ENCODE results near the gene TRIM62. TPM values are rescaled to one million over a fixed set of nuclear protein-coding genes. Genes with fewer than 3 reads are reported as not detected.
"Not testable (repeated sequence)": the region's sequence is repeated elsewhere in the genome, so short reads cannot be mapped to it uniquely, and the experiment has no call there.

The TRIM62 gene
- total RNA-seq, 1 experiment from 2014 or later, result 0.82 TPM

- not testable (repeated sequence) for DNase-seq, H3K4me3 ChIP-seq
Observed at GRCh38 chr1:33100119-33100415, 81.8 kb downstream of the TRIM62 start.

GRCh38 chr1:33099290-33100118, 82.3 kb downstream of the TRIM62 start:
- H3K4me3 ChIP-seq, result no peak overlapping the region

More at GRCh38 chr1:33100119-33100415, 81.8 kb downstream of the TRIM62 start:
- not testable (repeated sequence) for H3K36me3 ChIP-seq, H3K27me3 ChIP-seq, H3K9me3 ChIP-seq

GRCh38 chr1:33098371-33098770, 83.5 kb downstream of the TRIM62 start:
- no peaks in the 10 kb centered on the region for H3K36me3 ChIP-seq
- H3K4me3 ChIP-seq, result no peak overlapping the region
- no peaks in the 10 kb centered on the region for H3K27me3 ChIP-seq
- H3K9me3 ChIP-seq, result no peaks in the 10 kb centered on the region
- no peak for DNase-seq

More at GRCh38 chr1:33099290-33100118, 82.3 kb downstream of the TRIM62 start:
- Histone ChIP-seq H3K36me3 (no peaks in the 10 kb centered on the region), H3K27me3 (no peaks in the 10 kb centered on the region), H3K9me3 (no peaks in the 10 kb centered on the region)
- peak; percentile 99 for DNase-seq

- Histone ChIP-seq H3K36me3 (no peaks in the 10 kb centered on the region), H3K4me3 (no peak overlapping the region), H3K27me3 (no peaks in the 10 kb centered on the region), H3K9me3 (no peaks in the 10 kb centered on the region)
- DNase-seq, result no peak
Observed at GRCh38 chr1:33097762-33098161, 84.1 kb downstream of the TRIM62 start.

- Histone ChIP-seq H3K4me3 (no peak overlapping the region), H3K36me3 (no peaks in the 10 kb centered on the region), H3K27me3 (no peaks in the 10 kb centered on the region), H3K9me3 (no peaks in the 10 kb centered on the region)
- DNase-seq, result no peak
Observed at GRCh38 chr1:33097137-33097611, 84.7 kb downstream of the TRIM62 start.

- Histone ChIP-seq H3K27me3 (no peaks in the 10 kb centered on the region), H3K9me3 (no peaks in the 10 kb centered on the region), H3K4me3 (no peak overlapping the region), H3K36me3 (no peaks in the 10 kb centered on the region)
- no peak for DNase-seq
Observed at GRCh38 chr1:33096363-33097005, 85.4 kb downstream of the TRIM62 start.

Other genes with a start within 250 kb of the TRIM62 start
- 5.0 and 6.9 TPM in 2 replicates for gene RNF19B, start 217.2 kb downstream of the TRIM62 start, total RNA-seq (2014; rRNA removed; shearing (Covaris generic); ENCODE audit: low replicate concordance)
- 302 and 372 TPM in 2 replicates for gene AK2, start 145.2 kb downstream of the TRIM62 start, total RNA-seq (2014; rRNA removed; shearing (Covaris generic); ENCODE audit: low replicate concordance)
- gene AZIN2, start 100.9 kb downstream of the TRIM62 start, total RNA-seq (2014; rRNA removed; shearing (Covaris generic); ENCODE audit: low replicate concordance), result 2.3 and 3.6 TPM in 2 replicates
- 1.5 and 3.3 TPM in 2 replicates for gene ZNF362, start 74.4 kb upstream of the TRIM62 start, total RNA-seq (2014; rRNA removed; shearing (Covaris generic); ENCODE audit: low replicate concordance)
- not detected in 2 replicates for gene A3GALT2, start 139.1 kb upstream of the TRIM62 start, total RNA-seq (2014; rRNA removed; shearing (Covaris generic); ENCODE audit: low replicate concordance)
- 67.2 and 102 TPM in 2 replicates for gene PHC2, start 249.1 kb upstream of the TRIM62 start, total RNA-seq (2014; rRNA removed; shearing (Covaris generic); ENCODE audit: low replicate concordance)

Measured in MG63 (cell line).